HepG2 (cell line): ENCODE results near the gene PGA5. TPM values are rescaled to one million over a fixed set of nuclear protein-coding genes. Genes with fewer than 3 reads are reported as not detected.

Source experiments
- CSRNP2 ChIP-seq: sonication (generic); formaldehyde crosslinking; conservative IDR thresholded peaks from 2 replicates; pipeline ENCODE4 v1.8.0; 2022; ENCODE audit warnings: low read depth, missing genetic modification reagents
- DMTF1 ChIP-seq: sonication (generic); formaldehyde crosslinking; IDR thresholded peaks from 2 replicates; pipeline ENCODE4 v1.4.0; 2020; ENCODE audit warnings: mild to moderate bottlenecking, missing genetic modification reagents
- HOMEZ ChIP-seq: IDR thresholded peaks from 2 replicates; pipeline ENCODE4 v1.6.1; 2016; ENCODE audit warnings: low read depth
- KDM5B ChIP-seq: sonication (generic); formaldehyde crosslinking; IDR thresholded peaks from 2 replicates; pipeline ENCODE4 v1.4.0; 2020; ENCODE audit warnings: missing genetic modification reagents, mild to moderate bottlenecking, borderline replicate concordance
- MED13 ChIP-seq: sonication (generic); formaldehyde crosslinking; IDR thresholded peaks from 2 replicates; pipeline ENCODE4 v1.5.0; 2020; ENCODE audit warnings: missing genetic modification reagents
- MED8 ChIP-seq: sonication (generic); formaldehyde crosslinking; IDR thresholded peaks from 2 replicates; pipeline ENCODE4 v1.8.1; 2023; ENCODE audit warnings: mild to moderate bottlenecking, missing genetic modification reagents; ENCODE audit not compliant: insufficient replicate concordance
- MEIS2 ChIP-seq: sonication (generic); formaldehyde crosslinking; IDR thresholded peaks from 2 replicates; pipeline ENCODE4 v1.9.0; 2021; ENCODE audit warnings: mild to moderate bottlenecking, missing genetic modification reagents
- PHB2 ChIP-seq: fragments of 450-650 bp; IDR thresholded peaks from 2 replicates; pipeline ENCODE4 v1.6.1; 2018; ENCODE audit not compliant: partially characterized antibody
- RBAK ChIP-seq: sonication (generic); formaldehyde crosslinking; IDR thresholded peaks from 2 replicates; pipeline ENCODE4 v1.5.1; 2020; ENCODE audit warnings: mild to moderate bottlenecking, missing genetic modification reagents
- ZBTB3 ChIP-seq: sonication (generic); formaldehyde crosslinking; IDR thresholded peaks from 2 replicates; pipeline ENCODE4 v1.4.0; 2020; ENCODE audit warnings: low read depth, mild to moderate bottlenecking, moderate library complexity, missing genetic modification reagents, borderline replicate concordance
- ZFP82 ChIP-seq: sonication (generic); formaldehyde crosslinking; IDR thresholded peaks from 2 replicates; pipeline ENCODE4 v1.5.1; 2020; ENCODE audit warnings: mild to moderate bottlenecking, missing genetic modification reagents, borderline replicate concordance
- ZMAT5 ChIP-seq: sonication (generic); formaldehyde crosslinking; IDR thresholded peaks from 2 replicates; pipeline ENCODE4 v1.5.0; 2020; ENCODE audit warnings: mild to moderate bottlenecking, low read depth, missing genetic modification reagents, borderline replicate concordance
- ZNF703 ChIP-seq: sonication (generic); formaldehyde crosslinking; IDR thresholded peaks from 2 replicates; pipeline ENCODE4 v1.5.1; 2020; ENCODE audit warnings: missing genetic modification reagents, mild to moderate bottlenecking, moderate library complexity, borderline replicate concordance
- ZSCAN30 ChIP-seq: sonication (generic); formaldehyde crosslinking; IDR thresholded peaks from 2 replicates; pipeline ENCODE4 v1.5.0; 2020; ENCODE audit warnings: mild to moderate bottlenecking, missing genetic modification reagents
- polyA plus RNA-seq, 8 experiments: library from polyadenylated mRNA; depleted of rRNA in 3 of 8; stranded (reverse) in 7 of 8; unstranded in 1 of 8; fragments of >200 nt; fragmentation: Illumina TruSeq in 4 of 8; extraction: Trizol in 4 of 8; gene quantifications; 2 replicates each; pipeline versions ENCODE4 v1.2.1 to v1.2.3, GENCODE V29; 2011 to 2016; ENCODE audit warnings: low read depth in 4 of 8, missing spikeins in 1 of 8, mixed read lengths in 1 of 8; ENCODE audit not compliant: insufficient read depth in 1 of 8
- total RNA-seq, 5 experiments: library from RNA; depleted of rRNA; stranded (reverse); fragments of >200 nt; fragmentation: Illumina TruSeq; extraction: Trizol; gene quantifications; 2 replicates each; pipeline ENCODE4 v1.2.3, GENCODE V29; 2016; ENCODE audit warnings: low read depth in 1 of 5
- TF ChIP-seq, protein P1 (sequence below): sonication (generic); formaldehyde crosslinking; IDR thresholded peaks from 2 replicates; pipeline ENCODE4 v1.4.0; 2020; ENCODE audit warnings: missing genetic modification reagents, borderline replicate concordance

PGA5 gene
- total and polyA plus RNA-seq, 2 of the 13 experiments (the other 11 are each of a cell fraction or from before 2014, with no cell fraction given) = not detected

DNA sequence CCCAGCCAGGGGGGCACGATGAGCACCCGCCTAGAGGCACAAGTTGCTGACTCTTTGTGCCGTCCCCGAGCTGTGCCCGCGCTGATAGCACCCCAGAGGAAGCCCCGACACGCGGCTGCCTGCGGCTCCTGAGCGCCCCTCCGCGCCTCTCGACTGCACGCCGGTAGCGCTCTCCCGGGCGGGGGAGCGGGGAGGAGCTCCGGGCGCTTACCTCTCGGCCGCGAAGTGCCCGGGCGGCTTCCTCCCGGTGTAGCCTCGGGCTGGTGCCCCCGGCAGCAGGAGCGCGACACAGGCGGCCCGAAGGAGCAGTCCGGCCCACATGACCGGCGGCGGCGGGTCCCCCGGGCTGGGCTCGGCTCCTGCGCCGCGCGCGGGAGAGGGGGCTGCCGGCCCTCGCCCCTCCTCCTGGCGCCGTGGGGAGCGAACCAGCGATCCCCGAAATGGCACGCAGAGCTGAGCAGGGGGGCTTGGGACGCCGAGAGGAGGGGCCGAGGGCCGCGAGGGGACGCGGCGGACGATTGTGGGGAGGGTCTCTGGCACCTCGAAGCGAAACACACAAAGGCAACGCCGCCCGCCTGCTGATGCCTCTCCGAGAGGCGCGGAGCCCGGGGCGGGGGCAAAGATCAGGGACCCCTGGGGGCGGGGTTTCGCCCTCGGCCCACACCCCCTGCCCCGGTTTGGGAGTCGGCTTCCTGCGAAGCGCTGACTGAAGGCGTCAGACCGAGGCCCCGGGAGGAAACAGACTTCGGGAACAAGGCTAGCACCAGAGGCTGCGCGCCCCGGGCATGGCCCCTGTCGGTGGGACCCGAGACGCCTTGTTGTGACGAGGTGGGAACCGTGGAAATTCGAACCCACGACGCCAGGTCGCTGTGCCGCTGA lies 54.0 kb downstream of the PGA5 start, which contains the start of gene VWCE (continued):
- TF ChIP-seq MEIS2 (CRISPR knock-in tag) = no peak
- peak; percentile 94 for TF ChIP-seq ZFP82 (CRISPR knock-in tag)
- TF ChIP-seq ZSCAN30 (CRISPR knock-in tag) = no peak
- TF ChIP-seq DMTF1 (CRISPR knock-in tag) = no peak
- TF ChIP-seq RBAK = no peak; the same call in 1 of the 2 replicates
- TF ChIP-seq PHB2 = no peak
- 0 out of 2 replicates have a peak, but pooled peaks have one; percentile 18 for TF ChIP-seq HOMEZ
- no peak; the same call in 1 of the 2 replicates for TF ChIP-seq ZNF703
- TF ChIP-seq MED13 (CRISPR knock-in tag) = 0 out of 2 replicates have a peak, but pooled peaks have one; percentile 16
- TF ChIP-seq, protein P1, sequence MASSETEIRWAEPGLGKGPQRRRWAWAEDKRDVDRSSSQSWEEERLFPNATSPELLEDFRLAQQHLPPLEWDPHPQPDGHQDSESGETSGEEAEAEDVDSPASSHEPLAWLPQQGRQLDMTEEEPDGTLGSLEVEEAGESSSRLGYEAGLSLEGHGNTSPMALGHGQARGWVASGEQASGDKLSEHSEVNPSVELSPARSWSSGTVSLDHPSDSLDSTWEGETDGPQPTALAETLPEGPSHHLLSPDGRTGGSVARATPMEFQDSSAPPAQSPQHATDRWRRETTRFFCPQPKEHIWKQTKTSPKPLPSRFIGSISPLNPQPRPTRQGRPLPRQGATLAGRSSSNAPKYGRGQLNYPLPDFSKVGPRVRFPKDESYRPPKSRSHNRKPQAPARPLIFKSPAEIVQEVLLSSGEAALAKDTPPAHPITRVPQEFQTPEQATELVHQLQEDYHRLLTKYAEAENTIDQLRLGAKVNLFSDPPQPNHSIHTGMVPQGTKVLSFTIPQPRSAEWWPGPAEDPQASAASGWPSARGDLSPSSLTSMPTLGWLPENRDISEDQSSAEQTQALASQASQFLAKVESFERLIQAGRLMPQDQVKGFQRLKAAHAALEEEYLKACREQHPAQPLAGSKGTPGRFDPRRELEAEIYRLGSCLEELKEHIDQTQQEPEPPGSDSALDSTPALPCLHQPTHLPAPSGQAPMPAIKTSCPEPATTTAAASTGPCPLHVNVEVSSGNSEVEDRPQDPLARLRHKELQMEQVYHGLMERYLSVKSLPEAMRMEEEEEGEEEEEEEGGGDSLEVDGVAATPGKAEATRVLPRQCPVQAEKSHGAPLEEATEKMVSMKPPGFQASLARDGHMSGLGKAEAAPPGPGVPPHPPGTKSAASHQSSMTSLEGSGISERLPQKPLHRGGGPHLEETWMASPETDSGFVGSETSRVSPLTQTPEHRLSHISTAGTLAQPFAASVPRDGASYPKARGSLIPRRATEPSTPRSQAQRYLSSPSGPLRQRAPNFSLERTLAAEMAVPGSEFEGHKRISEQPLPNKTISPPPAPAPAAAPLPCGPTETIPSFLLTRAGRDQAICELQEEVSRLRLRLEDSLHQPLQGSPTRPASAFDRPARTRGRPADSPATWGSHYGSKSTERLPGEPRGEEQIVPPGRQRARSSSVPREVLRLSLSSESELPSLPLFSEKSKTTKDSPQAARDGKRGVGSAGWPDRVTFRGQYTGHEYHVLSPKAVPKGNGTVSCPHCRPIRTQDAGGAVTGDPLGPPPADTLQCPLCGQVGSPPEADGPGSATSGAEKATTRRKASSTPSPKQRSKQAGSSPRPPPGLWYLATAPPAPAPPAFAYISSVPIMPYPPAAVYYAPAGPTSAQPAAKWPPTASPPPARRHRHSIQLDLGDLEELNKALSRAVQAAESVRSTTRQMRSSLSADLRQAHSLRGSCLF (CRISPR knock-in tag) = no peak
- TF ChIP-seq MED8 (CRISPR knock-in tag) = no peak
- peak; percentile 46; the same call in 1 of the 2 replicates for TF ChIP-seq ZBTB3 (CRISPR knock-in tag)
- TF ChIP-seq CSRNP2 (CRISPR knock-in tag) = no peak; the same call in 1 of the 2 replicates
- TF ChIP-seq ZMAT5 (CRISPR knock-in tag) = no peak
- peak; percentile 69 for TF ChIP-seq KDM5B (CRISPR knock-in tag)
